Activated naive CD4-positive, alpha-beta T cell treated with anti-CD3 and anti-CD28 coated beads, Interleukin-2, amount 50 U/mL, for 16 hours (primary cell): ENCODE results near the gene HHAT.

Source experiments
- DNase-seq: peaks from one replicate; pipeline ENCODE4 v3.0.0-alpha.2; 2020

Gene HHAT

DNA sequence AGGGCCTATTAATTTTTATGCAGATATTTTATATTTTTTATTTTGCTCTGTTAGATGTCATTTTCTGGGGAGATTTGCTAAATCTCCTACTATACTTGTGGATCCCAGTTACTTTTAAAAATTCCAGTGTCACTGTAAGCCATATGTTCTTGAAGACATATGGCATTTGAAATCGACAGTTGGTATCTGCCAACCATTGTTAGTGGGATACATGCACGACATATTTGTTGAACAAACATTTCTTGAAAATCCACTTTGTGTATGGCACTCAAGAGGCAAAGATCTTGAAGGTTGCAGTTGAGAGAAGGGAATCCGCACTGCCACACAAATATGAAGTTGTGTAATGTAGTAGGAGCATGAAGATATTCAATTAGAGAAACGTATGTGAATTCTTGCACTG, 287.7 kb downstream of the HHAT start:
- DNase-seq: no peak

DNA sequence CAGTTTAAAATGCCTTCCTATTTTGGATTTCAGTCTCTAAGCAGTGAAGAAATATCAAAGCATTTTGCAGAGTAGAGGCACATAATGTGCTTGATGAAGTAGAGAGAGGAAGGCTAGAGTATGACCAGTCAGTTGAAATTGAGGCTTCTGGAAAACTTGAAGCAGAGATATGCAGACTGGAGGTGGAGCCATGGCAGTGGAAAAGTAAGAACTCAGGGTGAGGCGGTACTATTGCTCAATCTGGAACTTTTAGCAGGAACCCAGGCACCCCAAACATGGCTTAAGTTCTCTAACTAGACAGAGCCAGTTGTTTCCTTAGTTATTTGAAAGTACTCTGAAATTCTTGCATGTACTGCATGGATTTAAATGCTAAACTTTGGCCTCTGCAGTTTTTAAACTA, 288.6 kb downstream of the HHAT start:
- DNase-seq: no peak

DNA sequence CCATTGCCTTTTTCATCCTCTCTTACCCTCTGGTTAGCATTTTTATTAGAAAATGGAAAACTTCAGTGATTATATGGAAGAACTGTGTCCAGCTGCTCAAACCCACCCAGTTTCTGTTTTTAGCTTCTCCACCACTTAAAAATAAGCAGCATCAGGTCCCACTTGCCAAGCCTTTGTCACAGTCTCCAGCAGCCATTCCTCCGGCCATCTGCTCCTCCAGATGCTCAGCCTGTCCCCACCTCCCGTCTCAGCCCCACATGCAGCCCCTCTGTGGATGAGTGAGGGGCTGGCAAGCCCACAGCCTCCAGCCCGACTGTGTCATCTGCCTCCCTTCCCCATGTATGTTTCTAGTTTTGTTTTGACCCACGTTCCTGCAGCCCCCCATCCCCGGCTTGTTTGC, 289.7 kb downstream of the HHAT start:
- no peak for DNase-seq

DNA sequence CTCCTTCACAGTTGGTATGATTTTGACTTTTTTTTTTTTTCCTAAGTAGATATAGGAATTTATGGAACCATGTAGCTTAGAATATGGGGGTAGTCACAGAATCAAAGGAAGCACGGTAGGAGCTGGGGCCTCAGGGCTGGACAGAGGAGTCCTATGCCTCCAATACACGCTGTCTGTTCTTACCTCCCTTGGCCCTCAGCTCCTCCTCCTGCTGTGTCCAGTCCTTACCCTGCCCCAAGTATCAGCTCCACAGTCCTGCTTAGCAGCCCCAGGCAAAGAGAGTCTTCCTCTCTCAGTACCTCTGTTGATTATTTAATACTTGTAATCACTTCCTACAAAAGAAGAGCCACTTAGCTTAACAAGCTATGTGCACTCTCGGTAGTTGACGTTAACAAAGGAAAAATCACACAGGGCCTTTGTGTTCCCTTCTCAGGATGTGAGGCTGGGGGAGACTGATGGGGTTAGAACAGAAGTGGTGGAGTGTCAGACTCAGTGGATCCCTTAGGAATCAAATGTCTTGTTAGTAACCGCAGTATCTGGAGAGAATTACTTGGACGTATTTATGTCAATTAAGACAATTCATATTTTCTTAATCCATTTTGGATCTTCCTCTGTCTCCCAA, 292.3 kb downstream of the HHAT start:
- no peak for DNase-seq

DNA sequence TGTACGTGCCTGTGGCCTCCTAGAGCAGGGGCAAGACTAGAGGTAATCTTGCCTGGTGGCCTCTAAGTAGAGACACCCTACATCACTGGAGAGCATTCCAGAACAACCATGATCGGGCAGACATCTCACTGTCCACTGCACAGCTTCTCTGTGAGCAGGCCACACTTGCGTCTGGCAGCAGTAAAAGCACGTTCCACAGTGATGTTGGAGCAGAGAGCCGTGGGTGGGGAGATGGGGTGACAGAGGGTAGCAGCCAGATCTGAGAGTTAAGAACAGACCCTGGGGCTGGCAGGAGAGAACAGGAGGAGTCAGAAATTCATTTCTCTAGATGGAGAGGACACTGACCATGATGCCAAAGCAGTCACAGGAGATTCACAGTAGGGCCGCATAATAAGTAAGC, 293.0 kb downstream of the HHAT start:
- DNase-seq: no peak

DNA sequence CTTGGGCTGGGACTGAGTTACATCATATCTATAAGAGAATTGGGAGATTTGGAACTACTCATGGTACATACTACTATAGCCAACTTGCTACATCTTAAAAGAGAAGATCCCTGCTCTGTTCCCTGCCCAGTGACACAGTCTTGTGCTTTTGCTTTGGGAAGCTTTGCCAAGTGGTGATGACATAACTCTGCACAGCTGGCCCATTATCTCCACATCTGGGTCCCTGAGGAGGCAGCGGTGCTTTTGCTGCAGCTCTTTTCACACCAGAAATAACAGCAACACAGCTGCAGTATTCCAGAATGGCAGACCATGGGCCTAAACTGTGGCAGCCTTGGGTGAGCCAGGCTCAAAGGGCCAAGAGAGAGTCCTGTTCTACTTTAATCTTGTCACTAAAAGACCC, 296.0 kb downstream of the HHAT start:
- no peak for DNase-seq

DNA sequence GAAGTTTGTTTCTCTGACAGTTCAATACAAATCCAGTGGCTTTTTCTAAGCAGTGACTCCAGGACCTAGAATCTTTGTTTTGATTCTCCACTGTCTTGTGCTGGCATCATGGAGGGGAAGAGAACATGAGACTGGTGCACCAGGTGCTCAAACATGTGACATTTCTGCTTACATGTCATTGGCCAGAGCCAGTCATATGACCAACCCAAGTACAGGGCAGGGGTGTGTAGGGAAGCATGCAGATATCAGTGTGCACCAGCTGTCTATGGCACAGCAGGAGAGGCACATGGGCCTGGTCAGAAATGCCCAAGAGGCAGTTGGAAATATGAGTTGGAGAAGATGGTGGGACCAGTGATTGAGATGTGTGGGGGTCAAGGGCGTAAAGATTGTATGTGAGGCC, 297.0 kb downstream of the HHAT start:
- no peak for DNase-seq

DNA sequence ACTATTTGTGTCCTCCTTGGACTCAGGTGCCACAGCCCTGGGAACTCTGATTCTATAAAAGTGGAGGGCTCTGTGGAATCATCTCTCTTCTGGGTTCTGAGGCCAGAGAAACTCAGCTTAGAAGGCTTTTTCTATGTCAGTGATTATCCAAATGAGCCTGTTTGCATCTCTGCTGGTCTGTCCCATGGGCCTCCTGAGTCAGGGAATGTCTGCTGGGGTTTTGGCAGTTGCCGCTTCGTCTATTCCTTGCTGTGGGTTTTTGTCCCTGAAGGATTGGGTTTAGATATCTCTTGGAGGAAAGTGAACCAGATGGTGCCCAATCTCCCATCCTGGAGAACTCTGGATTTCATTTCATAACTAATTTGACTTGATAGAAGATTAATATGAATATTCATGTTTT, 297.6 kb downstream of the HHAT start:
- no peak for DNase-seq

DNA sequence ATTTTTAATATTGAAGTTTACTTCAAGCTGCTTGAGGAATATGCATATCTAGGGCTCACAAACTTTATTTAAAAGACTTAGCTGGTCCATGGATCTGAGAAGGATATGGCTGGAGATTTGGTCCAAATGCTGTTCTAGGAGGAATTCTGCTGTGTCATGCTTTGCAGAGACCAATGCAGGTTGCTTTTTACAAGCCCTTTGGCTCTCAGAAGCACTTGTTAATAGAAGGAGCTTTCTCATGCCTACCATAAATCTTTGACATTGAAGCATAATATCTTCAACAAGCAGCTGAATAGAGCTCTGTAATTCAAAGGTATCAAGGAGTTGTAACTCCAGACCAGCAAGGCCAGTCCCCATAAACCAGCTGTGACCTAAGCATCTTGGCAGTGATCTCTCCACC, 299.1 kb downstream of the HHAT start:
- no peak for DNase-seq

DNA sequence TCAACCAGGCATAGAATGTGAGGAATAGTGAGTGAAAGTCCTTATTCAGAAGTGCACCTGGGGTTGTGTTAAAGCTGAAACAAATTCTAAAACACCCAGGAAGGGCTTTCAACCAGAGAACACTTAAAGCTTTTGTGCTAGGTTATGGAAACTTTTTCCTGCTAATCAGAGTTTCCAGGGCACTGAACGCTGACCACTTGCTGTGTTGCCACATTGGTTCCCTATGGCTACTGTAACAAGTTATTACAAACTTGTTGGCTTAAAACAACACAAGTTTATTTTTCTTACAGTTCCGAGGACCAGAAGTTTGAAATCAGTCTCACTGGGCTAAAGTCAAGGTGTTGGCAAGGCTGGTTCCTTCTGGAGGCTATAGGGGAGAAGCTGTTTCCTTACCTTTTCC, 300.6 kb downstream of the HHAT start:
- no peak for DNase-seq

DNA sequence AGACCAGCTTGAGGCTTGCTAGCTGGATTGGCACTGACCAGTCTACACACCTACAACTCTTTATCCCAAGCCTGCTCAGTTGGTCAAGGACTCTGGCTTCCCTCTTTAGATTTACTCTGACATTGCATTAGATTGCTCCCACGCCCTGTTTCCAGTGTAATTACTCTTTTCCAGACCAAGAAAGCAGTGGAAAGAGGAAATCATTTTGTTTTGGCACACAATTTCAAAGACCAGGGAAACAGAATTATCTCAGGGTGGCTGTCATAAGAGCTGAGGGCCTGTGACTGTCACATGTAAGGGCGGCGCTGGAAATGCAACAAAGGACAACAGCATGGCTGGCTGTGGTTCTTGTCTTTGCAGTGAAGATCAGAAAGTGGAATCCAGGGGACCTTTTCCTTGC, 302.7 kb downstream of the HHAT start:
- DNase-seq: no peak

DNA sequence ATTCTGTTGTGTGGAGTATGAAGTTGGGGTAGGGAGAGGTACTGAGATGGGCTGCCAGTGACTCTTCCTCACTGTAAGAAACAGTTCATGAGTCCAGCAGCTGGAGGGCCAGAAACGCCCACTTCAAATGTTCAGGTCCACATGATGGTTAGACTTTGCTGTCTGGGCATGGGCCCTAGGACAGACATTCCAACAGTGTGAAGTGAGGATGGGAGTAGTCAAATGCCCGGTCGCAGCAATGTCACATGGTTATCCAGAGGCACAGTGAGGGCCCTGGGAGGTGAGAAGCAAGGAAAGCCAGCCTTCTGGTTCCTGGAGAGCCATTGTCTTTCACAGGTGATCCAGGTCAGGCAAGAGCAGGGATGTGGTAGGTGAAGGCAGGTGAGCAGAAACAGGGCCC, 304.4 kb downstream of the HHAT start:
- DNase-seq: no peak

DNA sequence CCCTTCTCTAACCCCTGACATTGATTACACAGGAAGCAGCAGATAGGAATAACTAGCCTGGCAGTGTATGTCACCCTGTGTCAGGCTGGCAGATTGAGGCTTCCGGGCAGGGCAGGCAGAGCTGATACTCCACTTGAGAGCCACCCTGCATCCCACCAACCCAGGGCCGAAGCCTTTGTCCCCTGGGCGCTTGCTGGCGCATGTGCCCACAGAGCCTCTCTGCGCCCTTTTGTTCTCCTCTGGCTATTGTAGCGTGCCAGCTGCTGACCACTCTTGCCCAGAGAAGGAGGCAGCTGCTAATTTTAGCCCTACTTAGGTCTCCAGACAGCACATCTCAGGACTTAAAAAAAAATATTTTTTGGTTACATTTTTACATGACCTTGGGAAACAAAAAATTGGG, 304.9 kb downstream of the HHAT start:
- DNase-seq: no peak

DNA sequence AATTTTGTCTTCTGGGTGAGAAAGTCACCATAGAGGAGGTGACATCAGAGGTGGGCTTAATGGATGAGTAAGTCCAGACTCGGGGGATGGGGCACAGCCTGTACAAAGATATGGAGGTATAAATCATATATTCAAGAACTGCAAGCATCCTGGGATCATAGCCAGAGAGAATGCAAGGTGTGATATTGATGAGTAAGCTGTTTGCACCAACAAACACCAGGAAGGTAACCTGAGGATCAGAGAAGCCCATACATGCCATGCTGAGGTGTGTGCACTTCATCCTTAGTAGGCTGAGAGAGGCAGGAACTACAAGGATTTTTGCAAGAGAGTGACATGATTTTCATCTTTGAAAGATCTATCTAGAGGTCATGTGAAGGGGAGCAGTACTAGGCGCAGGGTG, 306.4 kb downstream of the HHAT start:
- DNase-seq: no peak

DNA sequence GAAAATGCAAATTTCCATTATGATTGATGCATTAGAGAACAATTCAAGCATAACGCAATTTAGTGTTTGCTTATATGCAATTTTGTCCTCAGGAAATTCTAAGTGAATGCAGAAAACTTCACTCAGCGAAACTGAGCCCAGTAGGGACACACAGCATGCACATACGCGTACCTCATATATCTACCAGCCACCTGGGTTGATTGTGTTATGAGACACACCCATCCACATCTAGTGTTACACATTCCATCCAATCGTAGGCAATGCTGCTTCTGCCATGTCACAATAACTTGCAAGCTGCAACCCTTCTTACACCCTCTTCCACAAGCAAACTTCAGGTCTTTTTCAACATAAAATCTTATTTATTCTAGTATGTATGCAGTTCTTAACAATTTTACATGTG, 312.9 kb downstream of the HHAT start:
- no peak for DNase-seq

DNA sequence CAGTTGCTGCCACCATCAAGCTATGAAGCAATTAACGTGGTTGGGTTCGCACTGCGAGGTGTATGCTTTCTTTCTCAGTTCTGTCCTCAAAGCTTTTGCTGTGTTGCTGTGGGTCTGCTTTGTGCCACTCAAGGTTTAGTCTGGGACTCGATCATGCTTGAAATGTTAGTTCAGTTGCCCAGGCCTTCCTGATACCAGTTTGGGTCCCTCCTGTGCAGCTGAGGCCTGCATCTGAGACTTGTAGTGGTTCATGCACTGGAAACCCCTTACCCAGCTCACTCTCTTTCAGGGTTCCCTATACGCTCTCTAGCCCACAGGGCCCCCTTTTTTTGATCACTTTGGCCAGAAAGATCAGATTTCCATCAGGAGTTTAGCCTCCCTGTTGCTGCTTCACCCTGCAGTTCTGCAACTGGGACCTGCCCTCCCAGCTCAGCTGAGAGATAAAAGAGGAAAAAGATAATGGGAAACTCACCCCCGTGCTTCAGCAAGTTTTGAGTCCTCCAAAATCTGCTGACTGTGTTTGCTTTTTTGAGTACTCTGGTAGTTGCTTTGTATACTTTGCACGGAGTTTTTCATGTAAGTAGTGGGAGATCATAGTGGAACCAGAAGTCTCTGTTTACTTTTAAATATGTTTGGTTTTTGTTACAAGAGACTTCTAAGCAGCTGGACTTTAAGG, 317.0 kb downstream of the HHAT start:
- no peak for DNase-seq

DNA sequence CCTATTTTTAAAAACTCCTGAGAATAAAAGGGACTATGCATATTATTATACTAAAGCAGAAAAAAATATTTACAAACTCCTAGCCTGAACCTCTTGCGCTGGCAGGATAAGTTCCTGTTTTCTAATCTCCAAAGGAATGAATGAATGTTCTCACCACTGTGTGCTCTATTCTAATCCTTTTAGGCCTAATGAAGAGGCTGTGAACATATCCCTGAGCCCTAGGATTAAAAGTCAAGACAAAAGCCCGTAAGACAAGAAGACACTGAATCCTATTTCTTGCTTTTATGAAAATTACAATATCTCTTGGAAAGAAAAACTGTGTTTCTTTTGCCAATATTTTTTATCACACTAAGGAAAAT, 317.5 kb downstream of the HHAT start:
- DNase-seq: no peak

DNA sequence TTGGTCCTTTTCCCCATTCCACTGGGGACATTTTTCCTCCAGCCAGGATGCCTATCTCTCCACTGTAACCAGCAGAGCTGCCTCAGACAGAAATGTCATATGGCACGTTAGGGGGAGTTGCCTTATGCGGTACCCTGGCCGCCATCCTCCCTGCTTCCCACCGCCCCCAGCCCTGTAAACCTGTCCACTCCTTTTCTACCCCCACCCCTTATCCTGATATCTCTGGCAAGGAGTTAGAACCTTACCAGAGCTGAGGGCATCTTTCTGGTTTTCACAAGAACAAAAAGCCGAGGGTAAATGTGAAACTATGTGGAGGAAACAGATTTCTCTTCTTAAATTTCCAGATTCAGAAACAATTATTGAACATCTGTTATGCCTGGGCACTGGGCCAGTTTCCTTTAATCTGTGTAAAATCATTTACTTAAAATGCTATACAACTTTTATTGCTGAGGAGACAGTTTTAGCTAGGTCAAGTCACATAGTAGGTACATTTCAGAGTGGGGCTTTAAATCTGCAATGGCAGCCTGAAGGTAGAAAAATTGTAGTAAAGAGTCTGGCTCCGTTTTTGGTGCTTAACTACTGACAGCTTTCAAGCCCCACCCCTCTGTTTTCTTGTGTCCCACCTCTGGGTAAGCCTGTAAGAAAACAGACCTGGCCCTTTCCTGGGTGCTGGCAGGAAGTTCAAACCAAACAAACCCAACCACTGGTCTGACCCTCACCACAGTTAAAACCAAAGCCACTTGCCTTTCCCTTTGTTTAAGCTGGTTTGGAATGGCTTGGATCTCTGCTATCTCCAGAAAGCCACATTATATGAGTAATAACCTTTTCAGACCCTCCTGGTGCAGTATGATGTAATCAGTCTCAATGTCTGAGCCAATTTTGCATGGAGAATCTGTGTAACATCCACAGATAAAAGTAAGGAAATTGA, 319.0 kb downstream of the HHAT start:
- DNase-seq: no peak

DNA sequence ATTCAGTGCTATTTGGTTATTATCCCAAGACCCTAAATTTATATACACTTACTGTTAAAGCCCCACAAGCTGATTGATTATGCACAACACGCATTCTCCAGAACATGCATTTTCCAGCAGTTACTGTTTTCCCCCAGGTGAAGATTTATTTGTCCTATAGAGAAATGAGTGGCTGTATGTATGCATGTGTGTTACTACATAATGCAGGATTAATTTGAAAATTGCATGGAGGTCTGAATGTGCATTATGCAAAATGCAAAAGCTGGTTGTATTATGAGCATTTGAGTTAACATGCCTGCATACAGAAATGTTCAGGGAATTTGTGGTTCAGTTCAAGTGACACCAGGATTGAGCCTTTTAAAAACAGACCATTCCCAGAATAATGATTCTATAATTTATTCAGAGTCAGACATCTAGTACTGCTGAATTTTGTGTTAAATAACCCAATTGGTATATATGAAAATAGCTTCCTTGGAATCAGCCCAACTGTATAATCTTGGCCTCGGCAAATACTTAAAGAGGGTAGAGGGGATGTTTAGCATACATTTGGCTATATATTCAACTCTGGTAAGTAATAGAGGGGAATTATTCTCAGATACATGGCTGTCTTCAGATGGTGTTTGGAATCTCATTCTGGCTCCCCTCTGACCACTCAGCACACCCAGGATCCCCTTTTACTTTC, 320.0 kb downstream of the HHAT start:
- no peak for DNase-seq

DNA sequence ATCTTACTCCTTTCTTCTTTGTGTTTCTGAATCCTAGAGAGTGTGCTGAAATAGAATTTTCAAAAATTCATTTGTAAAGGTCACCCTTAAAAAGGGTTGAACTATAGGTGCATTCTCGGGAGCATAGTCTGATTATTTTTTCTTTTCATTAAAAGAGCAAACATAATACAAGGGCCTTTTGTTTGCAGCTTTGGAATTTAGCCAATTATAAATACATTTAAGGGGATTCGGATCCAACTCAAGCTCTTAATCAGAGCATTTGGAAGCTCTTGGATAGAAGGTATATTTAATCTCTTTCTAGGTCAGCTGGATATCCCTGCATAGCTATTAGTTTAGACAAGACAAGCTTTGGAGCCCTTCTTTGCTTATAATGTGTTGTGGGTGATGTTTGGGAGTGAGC, 321.7 kb downstream of the HHAT start:
- no peak for DNase-seq

DNA sequence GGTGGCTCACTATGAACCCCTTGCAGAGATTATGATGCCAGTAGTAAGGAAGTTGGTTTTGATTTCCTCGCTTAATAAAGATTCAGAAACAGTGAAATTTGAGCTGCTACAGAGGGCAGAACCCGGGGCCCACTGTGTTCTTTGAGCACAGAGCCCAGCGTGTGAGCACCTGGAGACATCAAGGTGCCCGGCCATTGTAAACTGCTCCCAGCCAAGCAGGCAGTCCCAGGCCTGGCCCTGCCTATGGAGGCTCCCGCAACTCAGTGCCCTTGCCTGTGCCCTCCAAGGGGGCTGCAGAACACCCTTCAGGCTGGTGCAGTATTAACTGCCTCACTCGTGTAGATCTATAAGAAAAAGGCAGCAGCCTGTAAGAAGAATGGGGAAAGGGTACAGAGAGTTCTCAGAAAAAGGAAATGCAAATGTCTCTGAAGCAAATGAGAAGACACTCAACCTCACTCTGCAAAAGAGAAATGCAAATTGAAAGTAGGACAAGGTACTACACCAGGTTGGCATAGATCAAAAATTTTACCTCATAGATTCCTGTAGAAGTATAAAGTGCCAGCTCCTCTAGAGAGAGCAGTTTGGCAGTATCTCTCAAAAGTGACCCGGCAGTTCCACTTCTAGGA, 323.7 kb downstream of the HHAT start:
- DNase-seq: no peak

DNA sequence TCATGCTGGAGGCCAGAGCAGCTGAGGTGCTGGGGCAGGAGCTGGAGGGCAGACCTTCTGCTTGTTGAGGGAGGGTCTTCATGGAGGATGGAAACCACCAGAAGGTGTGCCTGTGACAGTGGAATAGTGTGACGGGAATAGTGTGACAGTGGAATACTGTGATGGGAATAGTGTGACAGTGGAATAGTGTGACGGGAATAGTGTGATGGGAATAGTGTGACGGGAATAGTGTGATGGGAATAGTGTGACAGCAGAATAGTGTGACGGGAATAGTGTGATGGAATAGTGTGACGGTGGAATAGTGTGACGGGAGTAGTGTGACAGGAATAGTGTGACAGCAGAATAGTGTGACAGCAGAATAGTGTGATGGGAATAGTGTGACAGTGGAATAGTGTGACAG, 325.1 kb downstream of the HHAT start:
- no peak for DNase-seq
